ENCODE results near the gene TBC1D22A.

The TBC1D22A gene

GRCh38 chr22:47059701-47060161 is 297.3 kb downstream of the TBC1D22A start:
- DNase-seq (ENCODE audit: low read depth in 3 of 3): no peak

DNA sequence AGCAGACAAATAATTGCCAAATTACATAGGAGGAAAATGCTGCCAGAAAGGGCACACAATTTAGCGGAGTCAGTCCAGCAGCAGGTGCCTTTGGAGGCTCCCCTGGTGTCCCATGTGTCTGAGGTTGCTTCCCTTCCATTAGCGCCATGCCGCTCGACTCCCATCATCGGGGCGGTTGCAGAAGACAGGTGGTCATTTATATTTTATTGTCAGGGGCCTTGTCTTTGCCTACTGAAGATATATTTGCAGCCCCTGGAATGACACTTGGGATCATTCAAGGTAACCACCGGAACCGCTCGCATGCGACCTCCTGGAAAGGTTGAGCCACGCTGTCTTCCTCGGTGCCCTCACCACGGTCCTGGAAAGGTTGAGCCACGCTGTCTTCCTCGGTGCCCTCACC is 298.3 kb downstream of the TBC1D22A start:
- no peak for DNase-seq (ENCODE audit: low read depth in 3 of 3)

DNA sequence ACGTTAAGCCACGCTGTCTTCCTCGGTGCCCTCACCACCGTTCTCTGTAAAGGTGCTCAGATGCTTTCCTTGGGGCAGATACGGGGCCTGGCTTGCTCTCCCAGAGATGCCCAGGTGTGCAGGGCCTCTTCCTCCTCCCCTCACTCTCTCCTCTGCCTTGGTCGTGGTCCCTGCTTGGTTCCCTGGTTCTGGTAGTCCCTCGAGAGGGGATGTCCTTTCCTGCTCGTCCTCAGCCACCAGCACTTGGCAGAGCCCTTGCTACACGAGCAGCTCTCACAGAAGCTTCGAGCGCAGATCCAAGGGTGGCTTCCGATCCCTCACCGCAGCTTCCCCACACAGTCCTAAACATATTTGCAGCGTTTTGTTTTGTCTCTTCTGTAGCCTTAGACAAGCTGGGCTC is 298.8 kb downstream of the TBC1D22A start:
- no peak for DNase-seq (ENCODE audit: low read depth in 3 of 3)

DNA sequence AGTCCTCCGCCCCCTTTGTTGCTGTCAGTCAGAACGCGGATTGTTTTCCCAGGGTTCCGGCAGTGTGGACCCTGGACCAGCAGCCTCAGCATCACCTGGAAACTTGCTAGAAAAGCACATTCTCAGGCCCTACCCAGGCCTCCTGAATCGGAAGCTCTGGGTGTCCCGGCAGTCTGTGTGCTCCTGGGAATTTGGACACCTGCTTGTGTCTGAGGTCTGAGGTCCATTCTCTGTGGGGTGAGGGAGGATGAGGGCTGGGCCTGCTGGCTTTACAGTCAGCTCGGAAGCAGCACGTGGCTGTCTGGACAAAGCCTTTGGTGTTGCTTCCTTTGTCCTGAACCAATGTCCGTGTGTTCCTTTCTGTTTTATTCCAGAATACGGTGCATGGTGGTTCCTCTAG is 299.7 kb downstream of the TBC1D22A start:
- DNase-seq (ENCODE audit: low read depth in 3 of 3): no peak

DNA sequence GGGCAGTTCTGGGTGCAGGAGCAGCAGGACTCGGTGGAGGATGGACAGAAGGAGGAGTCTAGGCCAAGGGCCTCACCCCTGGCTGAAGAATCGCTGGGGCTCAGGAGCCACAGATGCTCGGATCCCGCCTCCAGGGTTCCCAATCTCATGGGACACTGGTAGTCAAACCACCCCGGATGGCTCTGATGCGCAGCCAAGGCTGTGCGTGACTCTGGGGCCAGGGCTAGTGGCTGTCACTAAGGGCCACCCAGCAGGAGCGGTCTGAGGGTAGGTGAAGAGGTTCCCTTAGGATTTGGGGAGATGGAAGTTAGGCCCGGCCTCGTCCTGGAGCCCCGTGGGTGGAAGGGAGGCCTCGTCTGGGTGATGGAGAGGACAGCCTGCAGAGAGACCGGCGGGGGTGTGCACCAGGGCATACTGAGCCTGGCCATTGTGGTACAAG is 300.6 kb downstream of the TBC1D22A start:
- DNase-seq (ENCODE audit: low read depth in 3 of 3): no peak

DNA sequence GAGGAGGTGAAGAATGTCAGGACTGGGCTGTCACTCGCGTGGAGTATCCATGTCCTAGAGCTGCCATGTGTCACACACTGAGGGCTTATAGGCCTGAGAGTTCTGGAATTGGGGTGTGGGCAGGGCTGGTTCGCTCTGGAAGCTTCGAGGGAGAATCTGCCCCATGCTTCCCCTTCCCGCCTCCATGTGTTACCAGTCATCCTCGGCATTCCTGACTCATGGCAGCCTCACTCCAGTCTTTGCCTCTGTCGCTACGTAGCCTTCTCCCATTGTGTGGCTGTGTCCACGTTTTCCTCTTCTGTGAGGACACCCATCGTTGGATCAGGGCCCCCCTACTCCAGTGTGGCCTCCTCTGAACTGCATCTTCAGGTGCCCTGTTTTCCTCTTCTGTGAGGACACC is 301.2 kb downstream of the TBC1D22A start:
- DNase-seq (ENCODE audit: low read depth in 3 of 3): no peak

DNA sequence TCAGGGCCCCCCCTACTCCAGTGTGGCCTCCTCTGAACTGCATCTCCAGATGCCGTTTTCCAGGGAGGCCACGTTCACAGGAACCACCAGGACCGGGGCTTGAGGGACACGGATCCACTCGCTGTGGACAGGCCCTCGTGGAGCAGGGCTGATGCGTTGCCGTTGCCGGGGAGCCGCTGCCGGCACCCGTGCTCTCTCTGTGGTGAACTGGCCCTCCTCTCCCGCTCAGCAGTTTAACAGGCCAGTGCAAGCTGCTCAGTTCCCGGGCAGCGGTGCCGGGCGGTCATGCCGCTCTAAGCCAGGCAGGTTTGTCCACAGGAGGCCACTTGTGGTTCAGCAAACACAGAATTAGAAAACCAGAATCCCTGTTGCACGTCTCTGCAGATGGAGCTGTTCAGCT is 301.6 kb downstream of the TBC1D22A start:
- no peak for DNase-seq (ENCODE audit: low read depth in 3 of 3)

GRCh38 chr22:47064416-47064815 is 302.0 kb downstream of the TBC1D22A start:
- no peak for DNase-seq (ENCODE audit: low read depth in 3 of 3)

DNA sequence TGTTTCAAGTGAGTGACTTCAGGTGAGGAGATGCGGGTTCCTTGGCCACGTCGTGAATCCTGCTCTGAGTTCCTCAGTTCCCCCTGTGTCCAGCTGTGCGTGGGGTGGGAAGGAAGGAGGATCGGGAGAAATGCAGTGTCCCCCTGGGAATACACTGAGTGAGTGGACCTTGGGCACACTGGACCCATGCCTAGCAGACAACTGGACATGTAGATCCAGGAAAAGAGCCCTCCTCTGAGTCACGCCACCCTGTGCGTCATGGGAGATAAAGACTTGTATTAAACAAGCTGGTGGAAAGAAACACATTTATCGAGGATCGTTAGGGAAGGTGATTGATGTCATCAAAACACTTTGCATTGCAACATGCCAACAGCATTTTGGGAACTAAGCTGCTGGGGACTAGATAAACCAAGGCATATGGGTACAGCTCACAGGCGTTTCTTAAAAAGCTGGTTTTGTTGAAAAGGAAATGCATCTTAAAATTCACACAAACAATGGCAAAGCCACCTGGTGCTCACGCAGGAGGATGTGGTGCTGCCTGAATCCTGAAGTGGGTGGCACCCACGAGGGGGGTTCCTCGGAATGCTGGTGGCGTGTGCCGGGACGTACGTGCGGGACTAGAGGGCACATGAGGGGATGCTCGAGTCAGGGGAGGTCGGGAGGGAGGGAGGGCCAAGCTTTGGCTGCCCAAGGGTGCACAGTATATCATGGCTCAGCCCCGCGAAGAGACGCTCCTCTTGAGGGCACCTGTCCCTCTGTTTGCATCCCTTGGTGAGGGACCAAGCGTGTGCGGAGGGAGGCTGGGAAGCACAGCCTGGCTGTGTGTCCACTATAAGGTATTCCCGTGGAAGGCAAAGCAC is 303.5 kb downstream of the TBC1D22A start:
- DNase-seq (ENCODE audit: low read depth in 3 of 3): no peak

DNA sequence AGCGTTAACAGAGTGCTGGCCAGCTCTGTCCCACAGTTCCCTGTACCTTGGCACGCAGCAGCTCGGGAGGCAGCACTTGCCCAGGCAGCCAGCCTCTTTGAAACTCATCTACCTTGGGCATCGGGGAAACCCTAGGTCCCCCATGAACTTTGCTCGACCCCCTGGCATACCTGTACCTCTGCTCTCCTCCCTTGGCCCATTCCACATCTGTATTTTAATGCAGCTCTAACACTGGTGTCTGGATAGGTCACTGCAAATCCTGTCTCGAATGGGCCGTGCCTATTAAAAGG is 304.1 kb downstream of the TBC1D22A start:
- no peak for DNase-seq (ENCODE audit: low read depth in 3 of 3)

DNA sequence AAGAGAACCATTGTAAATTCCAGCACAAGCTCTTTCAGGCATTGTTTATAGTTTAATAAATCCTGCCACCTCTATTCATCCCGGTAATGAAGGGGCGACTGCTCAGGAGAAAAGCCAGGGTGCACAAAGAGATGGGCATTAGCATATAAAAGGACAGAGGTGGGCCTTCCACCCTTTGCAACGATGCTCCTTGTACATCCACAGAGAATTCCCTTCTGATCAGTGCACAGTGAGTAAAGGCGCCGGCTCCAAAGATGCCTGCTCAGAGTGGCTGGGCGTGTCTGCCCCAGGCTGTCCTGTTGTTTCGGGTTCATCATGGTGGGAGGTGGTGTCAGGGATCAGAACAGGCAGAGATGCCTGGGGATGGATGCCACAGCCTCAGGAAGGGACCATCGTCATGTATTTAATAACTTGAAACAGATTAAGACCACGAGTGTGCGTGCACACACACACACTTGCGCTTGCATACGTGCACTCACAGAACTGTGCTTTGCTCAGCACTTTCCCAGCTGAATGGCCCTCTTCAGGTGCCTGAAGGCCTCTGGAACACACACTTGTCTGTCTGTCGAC is 305.0 kb downstream of the TBC1D22A start:
- no peak for DNase-seq (ENCODE audit: low read depth in 3 of 3)

DNA sequence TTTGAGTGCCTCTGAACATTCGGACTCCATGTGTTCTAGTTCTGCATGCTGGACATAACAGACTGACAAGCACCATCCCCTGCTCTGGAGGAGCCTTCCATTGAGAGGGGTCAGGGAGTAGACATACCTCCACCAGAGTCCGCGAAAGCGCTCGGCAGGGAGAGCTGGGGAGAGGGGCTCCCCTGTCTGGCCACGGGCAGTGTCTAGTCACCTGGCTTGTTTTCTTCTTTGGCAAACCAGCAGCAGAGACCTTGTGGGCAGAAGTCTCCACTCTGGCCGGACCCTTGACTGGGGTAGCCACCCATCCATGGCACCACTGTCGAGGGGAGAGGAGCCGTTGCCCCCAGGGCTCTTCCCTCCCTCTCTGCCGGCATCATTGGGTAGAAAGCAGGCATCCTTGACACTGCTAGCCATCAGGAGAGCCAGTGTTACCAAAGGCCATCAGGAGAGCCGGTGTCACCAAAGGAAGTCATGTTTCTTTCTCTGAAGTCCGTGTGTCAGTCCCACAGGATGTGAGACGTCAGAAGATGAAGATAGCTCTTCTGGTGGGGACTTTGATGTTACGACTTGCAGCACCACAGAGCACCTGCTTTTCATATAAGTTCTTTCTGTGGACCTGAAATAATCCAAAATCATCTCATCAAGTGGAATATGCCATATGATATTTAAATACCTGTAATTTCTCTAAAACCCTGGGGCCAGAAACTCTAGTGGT is 305.6 kb downstream of the TBC1D22A start:
- DNase-seq (ENCODE audit: low read depth in 3 of 3): no peak

- DNase-seq (ENCODE audit: low read depth in 3 of 3): no peak
Measured at GRCh38 chr22:47068626-47068996, 306.2 kb downstream of the TBC1D22A start.

DNA sequence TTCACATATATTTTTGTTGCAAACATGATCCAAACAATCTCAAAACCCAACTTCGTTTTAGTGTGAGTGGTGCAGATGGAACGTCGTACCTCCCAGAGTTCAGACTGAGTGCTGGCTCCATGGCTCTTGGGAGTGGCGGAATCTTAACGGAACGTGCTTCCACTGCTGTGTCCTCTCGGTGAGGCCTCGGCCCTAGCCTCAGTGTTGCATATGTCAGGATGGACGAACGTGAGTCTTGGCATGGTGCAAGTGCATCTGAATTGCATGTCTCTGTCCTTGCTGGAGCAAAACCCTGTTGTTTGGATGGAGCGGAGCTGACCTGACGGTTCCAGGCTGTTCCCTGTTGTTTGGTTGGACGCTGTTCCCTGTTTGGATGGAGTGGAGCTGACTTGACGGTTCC is 306.8 kb downstream of the TBC1D22A start:
- DNase-seq (ENCODE audit: low read depth in 3 of 3): no peak

GRCh38 chr22:47071078-47071806 is 308.8 kb downstream of the TBC1D22A start:
- DNase-seq (ENCODE audit: low read depth in 3 of 3): no peak

DNA sequence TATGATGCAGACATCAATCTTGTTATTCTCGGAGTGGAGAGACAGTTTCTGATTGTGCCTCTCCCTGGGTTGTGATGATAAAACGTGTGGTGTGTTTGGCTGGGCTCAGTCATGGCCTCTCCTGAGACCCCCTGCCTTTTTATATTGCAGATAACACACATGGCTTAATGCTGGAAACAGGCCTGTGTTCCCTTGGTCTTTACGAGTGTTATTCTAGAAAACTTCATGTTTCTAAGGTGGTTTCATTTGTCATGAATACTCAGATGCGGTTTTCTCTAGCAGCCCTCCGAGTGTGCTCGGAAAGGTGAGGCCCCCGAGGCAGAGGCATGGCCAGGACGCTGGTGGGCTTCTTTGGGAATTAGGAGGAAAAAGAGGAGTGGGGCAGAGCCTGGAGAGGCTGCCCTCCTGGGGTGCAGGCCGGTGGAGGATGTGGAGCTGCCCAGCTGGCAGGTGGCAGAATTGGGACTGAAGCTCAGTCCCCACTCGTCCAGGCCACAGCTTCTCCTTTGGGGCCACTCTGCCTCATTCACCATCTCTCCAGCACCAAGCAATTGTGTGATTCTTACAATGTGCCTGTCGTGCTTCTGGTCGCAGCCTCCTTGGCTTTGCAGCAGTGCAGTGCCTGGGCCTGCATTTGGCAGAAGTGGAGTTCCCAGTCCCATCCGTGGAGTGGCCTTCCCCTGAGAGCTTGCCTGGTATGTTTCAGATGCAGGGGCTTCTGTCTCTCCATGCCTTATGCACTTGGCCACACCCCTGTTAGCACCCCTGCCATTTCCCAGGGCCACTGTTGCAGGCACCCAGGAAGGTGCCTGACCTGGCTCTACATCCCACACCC is 309.6 kb downstream of the TBC1D22A start:
- no peak for DNase-seq (ENCODE audit: low read depth in 3 of 3)

DNA sequence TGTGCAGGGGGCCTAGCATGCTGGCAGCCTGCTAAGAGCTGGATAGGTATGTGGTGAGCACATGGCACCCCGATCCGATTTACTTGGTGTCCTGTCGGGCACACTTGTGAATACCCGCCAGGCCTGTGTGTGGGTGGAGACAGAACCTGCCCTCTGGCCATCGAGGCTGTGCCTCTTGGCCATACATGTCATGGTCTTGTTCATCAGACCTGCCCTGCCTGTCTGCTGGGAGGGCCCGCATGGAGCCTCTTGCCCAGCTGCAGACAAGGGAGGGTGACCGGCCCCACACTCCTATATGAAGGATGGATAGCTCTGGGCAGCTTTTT is 310.2 kb downstream of the TBC1D22A start:
- DNase-seq (ENCODE audit: low read depth in 3 of 3): no peak

DNA sequence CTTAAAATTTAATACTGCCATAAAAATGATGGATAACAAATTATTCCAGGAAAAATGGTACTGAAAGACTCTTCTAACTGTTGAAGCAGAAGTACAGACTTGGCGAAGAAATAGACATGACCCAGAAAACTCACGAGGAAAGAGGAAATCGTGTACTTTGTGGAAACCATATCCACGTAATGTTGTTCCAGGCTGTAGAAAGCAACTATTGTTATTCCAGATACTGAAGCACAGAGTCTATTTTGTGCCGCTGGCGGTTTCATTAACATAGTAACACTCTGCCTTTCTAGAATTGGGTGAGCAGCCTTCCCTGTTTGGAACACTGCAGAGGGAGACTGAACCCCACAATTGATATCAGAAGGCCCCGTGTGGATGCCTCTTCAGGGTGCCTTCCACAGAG is 310.6 kb downstream of the TBC1D22A start:
- no peak for DNase-seq (ENCODE audit: low read depth in 3 of 3)

DNA sequence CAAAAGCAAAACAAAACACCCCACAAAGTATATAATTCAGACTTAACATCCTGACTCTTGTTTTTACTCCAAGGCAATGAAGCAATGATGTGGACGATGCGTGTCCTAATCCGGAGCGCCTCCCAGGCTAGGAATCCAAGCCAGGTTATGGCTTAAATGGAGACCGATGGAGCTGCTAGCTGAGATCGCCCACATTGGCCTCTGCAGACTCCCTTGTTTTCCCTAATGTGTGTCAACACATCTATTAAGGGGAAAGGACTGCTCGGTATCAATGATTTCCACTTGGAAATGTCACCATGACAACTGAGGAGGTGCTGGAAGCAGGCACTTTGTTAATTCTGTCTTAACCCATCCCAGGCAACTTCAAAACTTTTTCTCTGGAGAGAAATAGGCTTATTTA is 311.7 kb downstream of the TBC1D22A start:
- DNase-seq (ENCODE audit: low read depth in 3 of 3): no peak

GRCh38 chr22:47075568-47075967 is 313.1 kb downstream of the TBC1D22A start:
- no peak for DNase-seq (ENCODE audit: low read depth in 3 of 3)

GRCh38 chr22:47076758-47077157 is 314.3 kb downstream of the TBC1D22A start:
- no peak for DNase-seq (ENCODE audit: low read depth in 3 of 3)

- no peak for DNase-seq (ENCODE audit: low read depth in 3 of 3)
Measured at GRCh38 chr22:47080100-47080499, 317.6 kb downstream of the TBC1D22A start.

Data from stimulated activated CD4-positive, alpha-beta T cell treated with anti-CD3 and anti-CD28 coated beads, TNF-alpha, amount 100 ng/mL, for 48 hours (primary cell).